ENCODE results near the gene WASF2.

The WASF2 gene

DNA sequence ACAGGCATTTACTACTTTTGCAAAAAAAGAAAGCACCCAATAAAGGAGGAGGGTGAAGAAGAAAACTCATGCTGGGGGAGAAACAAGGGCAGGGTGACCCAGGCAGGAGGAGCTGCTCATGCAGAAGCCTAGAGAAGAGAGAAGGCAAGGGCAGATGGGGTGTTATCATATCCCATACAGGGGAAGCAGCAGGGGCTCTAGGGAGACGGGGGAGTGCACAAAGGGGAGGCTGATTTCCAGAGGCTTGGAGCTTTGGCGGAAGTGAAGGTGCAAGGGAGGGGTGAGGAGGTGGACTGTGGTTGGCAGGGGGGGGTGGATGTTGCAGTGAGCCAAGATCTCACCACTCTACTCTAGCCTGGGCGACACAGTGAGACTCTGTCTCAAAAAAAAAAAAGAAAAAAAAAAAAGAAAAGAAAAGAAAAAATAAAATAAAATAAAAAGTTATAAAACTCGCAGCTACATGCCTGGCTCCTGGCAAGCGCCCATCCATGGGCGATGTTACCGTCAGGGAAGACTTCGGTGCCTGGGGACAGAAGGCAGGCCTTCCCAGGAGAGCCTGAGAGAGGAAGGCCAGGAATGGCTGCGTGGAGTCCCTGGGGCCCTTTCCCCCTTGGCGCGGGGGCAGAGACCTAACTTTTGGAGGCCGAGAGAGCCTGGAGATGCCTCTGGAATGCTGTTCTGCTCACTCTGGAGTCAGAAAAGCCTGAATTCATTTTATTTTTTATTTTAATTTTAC lies 112.0 kb downstream of the WASF2 start:
- DNase-seq (ENCODE audit: low read depth in 2 of 2): no peak

DNA sequence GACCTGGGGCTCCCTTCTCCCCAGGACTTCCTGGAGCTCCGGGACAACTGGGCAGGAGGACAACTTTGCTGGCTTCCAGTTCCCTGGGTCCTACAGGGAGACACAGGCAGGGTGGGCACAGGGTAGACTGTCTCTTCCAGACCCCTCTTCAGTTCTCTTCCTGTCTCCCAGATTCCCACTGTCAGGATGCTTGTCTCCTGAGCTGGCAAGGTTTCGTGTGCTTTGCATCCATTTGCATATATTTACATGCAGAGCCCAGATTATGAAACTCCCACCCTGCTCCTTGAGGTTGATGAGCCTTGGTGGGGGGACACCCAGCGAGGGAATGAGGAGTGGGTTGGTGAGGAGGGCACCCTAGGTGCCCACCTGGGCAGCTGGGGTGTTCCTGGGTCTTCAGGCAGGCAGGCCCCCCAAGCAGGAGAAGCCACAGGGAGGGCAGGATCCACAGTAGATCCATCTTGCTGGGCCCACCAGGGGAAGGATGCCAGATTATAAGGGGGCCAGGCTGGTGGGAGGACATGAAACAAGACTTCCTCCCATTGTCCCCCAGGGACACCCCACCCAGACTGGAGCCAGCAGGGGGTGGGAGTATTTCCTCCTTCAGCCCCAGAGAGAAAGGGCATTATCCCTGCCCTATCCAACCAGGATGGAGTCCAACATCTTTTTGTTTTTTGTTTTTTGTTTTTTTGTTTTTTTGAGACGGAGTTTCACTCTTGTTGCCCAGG lies 115.4 kb downstream of the WASF2 start, which contains the start of gene FCN3:
FCN3 (minus strand) TSS at position 463 of the 725 bp plus-strand sequence; CDS start at position 457, 6 bp downstream.
- DNase-seq (ENCODE audit: low read depth in 2 of 2): no peak

DNA sequence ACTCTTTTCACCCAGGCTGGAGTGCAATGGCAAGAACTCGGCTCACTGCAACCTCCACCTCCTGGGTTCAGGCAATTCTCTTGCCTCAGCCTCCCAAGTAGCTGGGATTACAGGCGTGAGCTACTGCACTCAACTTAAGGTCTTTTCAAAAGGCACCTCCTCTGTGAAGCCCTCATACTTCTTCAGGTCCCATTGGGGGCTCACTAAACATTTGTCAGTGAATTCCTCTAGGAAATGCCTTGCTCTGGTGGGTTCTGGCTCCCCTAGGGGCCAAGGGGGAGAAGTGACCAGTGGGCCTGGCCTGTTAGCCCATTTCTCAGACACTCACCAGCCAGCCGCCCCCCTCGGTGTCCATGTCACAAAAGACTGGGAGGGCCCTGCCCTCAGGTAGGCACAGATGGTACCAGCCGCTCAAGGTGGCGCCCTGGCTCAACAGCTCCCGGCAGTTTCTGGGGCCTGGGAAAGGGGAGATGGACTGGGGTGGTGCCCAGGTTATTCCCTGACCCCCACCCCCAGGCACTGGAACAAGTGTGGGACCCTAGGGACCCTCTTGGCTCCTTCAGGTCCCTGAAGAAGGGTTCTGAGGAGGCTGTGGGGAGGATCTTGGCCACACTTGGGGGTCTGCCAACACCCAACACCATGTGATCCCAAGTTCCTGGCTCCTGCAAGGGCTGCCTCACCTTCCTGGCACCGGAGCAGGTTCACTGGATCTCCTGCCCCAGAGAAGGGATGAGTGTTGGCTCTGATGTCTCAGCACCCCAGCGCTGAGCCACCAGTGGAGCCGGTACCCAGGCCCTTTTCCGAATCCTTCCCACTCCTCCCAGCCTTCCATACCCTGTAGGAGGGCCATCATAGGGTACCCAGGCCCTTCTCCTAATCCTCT lies 116.9 kb downstream of the WASF2 start:
- DNase-seq (ENCODE audit: low read depth in 2 of 2): no peak

DNA sequence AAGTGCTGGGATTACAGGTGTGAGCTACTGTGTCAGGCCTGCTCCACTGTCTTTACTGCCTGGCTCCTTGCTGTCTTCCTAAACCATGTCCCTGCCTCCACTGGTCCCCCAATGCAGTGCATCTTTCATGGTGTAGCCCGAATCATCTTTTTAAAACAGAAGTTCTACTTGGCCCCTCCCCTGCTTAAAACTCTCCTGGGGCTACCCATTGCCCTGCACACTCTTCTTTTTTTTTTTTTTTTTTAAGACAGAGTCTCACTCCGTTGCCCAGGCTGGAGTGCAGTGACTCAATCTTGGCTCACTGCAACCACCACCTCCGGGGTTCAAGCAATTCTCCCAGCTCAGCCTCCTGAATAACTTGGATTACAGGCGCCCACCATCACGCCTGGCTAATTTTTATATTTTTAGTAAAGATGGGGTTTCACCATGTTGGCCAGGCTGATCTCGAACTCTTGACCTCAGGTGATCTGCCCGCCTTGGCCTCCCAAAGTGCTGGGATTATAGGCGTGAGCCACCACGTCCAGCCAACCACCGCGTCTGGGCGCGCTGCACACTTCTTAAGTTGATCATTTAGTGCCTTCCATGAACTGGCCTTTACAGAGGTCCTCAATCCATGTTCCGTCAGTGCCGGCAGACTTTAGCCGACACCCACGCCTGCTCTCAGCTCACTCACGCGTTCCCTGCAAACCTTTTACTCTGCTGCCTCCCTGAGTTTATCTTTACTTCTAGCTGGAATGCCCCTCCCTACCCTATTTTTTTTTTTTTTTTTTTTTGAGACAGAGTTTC lies 117.8 kb downstream of the WASF2 start:
- DNase-seq (ENCODE audit: low read depth in 2 of 2): no peak

DNA sequence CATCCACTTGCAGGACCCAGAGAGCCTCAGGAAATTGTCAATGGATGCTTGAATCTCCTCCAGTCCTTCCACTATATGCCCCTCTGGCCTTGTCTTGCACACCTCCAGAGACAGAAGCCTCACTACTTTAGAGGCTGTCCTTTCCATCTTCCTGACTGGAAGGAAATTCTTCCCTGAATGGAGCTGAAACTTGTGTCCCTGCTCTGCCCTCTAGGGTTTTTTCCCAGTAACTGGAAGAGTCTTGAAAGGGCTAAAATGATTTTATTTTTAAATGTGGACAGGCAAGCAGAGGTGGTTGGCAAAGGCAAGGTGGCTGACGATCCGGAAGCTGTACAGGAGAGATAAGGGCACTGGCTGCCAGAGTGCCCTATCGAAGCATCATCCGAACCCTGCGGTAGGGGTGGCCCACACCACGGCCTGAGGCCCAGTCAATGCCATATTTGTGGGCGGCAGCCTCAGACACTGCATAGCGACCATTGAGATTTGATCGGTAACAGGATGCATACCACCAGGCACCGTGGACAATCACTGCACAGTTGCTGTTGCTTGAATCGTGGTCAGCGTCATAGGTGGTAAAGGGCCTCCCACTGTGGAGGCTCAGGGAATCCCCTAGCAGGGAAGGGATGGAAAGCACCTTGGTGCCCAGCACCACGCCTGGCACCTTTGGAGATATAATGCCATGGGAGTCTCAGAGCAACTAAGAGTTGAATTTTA lies 120.9 kb downstream of the WASF2 start:
- DNase-seq (ENCODE audit: low read depth in 2 of 2): no peak

DNA sequence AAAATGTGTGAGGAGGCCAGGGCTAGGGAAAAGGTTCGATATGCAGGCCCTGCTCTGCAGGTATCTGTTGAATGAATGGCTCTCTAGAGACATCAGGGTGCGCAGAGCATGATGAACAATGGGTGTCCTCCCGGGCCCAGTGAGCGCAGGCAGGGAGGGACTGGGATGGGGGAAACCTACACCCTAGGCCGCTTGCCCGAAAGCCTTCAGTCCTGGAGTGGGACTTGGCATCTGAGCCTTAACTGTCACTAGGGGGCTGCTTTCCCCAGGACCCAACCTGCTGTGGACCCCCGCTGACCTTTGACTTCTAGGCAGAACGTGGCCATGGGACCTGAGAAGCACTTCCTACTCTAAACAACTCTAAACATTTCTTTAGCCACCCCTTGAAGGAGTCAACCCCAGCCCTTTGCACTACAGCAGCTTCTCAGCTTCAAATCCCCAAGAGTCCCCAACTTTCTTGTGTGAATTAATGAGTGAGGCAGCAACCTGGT lies 122.8 kb downstream of the WASF2 start:
- DNase-seq (ENCODE audit: low read depth in 2 of 2): no peak

DNA sequence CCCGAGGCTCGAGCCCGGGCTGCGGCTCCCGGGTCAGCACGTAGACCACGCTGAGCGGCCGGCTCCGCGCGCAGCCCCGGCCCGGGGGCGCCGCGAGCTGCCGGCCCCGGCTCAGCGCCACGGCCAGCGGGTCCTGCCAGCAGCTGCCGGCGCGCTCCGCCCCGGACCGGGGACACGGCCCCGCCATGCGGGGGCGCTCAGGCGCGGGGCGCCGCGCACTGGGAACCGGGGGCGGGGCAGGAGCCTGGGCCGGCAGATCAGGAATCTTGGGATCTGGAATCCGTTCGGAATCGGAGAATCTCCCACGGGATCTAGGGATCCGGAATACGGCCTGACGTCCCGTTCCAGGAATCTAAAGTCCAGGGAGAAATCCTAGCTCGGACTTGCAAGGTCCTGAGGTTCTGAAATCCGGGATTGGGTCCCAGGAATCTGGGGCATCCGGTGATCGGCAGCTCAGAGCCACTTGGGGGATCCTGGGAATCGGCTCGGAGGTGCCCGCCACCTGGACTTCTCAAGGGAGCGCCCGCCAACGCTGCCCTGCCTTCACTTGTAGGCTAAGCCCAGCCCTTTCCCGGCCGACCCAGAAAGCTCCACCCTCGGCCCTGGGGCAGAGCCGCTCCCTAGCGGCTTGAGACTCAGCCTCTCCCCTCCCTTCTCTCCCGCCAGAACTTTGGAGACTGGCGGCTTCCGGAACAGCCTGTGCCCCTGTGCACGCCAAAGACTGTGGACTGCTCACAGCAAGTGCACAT lies 123.4 kb downstream of the WASF2 start, which contains the start of gene MAP3K6:
MAP3K6 (minus strand) TSS at position 551 of the 749 bp plus-strand sequence; CDS start at position 187, 364 bp downstream.
- no peak for DNase-seq (ENCODE audit: low read depth in 2 of 2)

DNA sequence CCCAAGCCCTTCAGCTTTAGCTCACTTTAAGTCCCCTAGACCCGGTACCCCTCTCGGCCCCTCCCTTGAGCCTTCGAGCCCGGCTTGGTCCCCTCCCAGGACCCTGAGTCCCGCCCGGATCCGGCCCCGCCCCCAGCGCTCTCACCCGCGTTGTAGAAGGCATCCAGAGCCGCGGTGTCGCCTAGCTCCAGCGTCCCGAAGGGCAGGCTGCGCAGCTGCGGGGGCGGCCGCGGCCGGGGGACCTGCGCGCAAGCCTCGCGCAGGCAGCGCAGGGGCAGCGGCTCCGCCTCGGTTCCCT lies 123.9 kb downstream of the WASF2 start:
- DNase-seq (ENCODE audit: low read depth in 2 of 2): peak in 1 of 2 donors; percentile 47

DNA sequence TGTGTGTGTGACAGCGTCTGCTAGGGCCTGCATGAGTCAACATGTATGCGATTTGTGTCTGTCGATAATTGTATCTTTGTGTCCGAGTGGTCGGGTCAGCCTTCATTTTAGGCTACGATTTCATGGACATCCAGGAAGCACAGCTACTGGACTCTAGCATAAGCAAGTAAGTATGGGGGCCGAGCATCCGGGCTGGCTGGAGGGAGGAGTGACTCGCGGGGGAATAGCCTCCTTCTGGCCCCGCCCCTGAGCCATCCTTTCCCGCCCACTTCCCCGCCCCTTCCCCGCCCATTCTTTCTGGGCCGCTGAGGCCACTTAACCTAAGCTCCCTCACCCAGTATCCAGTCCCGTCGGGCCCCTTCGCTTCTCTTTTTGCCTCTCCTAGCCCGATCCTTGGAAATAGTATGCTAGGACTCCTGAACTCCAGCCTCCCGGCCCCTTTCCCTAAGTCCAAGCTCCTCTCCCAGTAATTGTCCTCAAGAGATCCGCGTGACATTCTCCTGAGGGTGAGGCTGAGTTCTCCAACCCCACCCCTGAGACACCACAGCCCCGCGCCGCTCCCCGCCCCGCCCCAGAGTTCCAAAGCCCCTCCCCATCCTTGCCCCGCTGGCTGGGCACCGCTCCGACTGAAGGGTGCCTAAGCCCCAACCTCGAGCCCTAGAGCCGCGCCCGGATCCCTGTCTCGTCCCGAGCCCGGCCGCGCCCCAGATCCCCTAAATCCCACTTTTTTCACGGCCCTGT lies 124.4 kb downstream of the WASF2 start:
- peak in 1 of 2 donors; percentile 63 for DNase-seq (ENCODE audit: low read depth in 2 of 2)

DNA sequence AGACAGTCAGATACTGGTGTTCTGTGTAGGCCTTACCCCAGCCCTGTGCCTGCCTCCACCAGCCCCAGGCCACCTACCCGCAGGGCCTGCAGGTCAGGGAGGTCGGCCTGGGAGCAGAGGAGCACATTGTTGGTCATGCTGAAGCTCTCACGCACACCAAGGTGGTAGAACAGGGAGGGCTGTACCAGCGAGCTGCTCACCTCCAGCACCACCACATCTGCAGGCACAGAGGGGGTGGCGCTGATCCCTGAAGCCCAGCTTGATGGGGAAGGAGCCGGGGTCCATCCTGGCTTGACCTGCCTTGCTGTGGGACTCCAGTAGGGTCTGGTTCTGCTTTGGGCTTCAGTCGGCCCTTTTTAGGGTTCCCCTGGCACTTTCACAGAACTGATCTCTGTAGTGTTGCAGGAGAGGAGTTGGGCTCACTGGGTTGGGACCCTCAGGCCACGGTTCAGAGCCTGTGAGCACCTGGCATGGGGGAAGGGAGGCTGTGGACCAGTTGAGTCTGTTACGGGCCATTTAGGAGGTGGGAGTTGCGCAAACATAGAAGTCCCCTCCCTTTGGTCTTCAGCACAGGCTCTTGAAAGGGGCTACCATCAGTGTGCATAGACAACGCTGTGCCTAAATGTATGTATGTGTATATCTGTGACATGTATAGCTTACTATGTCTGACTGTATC lies 125.1 kb downstream of the WASF2 start:
- no peak for DNase-seq (ENCODE audit: low read depth in 2 of 2)

DNA sequence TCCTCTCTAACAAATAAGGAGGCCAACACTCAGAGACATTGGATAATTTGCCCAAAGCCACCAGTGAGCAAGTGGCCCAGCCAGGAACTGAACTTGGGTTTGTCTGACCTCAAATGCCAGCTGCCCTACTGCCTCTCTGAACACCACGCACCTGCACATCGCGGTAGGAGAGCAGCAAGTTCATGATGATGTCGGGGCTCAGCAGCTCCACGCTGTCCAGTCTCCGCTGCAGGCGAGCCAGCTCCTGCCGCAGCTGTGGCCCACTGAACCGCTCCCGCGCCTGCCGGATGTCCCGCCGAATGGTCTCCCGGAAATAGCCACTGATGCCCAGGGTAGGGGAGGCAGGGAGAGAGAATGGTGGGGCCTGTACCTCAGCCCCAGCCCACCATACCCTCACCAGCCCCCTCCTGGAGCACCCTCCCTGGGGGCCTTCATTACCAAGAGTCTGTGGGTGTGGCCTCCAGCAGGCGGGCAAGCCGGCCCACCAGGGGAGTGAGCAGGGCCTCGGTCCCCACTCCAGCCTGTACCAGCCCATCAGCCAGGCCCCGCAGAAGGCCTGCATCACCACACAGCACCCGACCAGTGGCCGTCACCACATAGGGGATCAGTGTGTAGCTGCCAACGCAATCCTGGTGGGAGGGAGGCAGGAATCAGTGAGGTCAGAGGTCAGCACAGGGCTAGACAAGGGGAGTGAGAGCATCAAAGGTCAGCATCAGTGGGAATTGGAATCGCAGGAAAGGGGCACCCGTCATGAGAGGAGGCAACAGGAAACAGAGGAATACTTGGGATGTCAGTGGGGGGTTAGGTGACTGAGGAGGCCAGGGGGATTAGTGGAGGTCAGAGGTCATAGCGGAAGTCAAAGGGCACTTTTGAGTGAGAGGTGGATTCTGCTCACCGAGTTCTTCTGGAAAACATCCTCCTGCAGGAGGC lies 125.9 kb downstream of the WASF2 start:
- DNase-seq (ENCODE audit: low read depth in 2 of 2): no peak

DNA sequence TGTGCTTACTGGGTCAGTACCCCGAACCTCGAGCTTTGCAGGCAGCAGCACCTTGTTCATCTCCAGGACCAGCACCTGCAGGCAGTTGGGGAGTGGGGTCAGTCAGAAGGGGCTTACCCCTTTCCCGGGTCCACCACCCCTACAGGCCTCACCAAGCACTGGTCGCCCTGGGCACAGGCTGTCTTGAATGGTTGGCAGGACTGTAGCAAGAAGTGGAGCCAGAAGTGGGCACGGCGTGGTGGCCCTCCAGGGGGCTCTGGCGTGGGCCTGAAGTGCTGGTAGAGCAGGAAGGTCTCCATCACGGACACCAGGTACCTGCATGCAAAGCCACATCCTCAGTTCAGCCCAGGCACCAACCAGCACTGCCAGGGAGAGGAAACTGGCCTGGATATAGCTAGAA lies 128.4 kb downstream of the WASF2 start:
- DNase-seq (ENCODE audit: low read depth in 2 of 2): no peak

DNA sequence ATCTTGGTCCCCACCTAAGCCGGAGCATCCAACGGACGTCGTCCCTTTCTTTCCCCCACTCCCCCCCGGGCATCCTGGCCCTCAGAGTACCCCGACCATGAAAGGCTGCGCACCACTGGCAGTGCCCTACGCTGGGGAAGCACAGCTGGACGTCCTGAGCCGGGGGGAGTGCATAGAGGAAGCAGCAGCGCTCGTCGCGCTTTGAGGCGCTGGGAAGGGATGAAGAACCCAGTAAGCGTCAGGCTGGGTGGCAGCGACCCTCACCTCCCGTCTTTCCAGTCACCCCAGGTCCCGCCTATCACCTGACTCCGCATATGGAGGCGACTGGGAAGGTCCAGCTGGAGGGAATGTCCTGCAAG lies 128.9 kb downstream of the WASF2 start:
- DNase-seq (ENCODE audit: low read depth in 2 of 2): no peak

DNA sequence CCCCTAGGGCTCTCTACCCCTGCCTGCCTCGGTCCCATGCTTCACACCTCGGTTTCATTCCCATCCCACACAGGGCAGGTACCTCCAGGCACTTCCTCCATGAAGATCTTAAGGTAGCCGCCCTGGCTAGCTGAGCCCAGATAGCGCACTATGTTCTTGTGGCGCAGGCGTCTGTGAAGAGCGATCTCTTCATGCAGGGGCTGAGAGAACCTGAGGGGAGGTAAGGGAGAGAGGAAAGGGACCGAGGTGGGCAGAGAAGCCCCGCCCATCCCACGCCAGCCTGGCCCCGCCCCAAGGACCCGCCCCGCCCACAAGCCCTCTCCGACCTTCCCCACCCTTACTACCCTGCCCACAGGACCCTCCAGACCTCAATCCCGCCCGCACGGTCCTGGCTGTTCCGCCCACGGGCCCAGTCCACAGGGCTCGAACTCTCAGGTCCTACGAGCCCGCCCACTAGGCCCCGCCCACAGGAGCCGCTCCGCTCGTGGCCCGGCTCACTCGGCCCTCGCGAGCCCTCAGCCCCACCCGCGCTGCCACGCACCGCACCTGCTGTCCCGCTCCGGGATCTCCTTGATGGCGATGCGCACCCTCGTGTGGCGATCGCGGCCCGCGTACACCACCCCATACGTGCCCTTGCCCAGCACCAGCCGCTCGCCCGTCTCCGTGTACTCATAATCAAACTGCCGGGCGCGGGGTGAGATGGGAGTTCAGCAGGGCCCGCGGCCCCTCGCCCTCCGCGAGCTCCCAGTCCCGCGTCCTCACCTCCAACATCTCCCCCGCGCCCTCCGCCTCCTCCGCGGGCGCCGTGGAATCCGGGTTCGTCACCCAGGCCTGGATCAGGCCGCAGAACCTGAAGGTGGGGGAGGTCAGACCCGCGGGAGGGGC lies 129.6 kb downstream of the WASF2 start:
- no peak for DNase-seq (ENCODE audit: low read depth in 2 of 2)

DNA sequence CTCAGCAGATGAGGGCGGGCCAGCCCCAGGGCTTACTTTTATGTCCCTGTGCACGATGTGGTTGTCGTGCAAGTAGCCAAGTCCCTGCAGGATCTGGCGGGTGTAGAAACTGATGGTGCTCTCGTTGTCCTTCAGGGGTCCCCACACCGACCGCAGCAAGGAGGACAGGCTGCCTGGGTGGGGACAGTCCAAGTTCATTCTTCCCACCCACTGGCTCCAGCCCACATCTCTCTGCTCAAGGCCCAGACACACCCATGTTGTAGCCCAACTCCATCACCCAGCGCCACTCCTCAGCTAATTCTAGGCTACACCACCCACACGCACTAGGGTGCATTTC lies 130.2 kb downstream of the WASF2 start:
- DNase-seq (ENCODE audit: low read depth in 2 of 2): no peak

DNA sequence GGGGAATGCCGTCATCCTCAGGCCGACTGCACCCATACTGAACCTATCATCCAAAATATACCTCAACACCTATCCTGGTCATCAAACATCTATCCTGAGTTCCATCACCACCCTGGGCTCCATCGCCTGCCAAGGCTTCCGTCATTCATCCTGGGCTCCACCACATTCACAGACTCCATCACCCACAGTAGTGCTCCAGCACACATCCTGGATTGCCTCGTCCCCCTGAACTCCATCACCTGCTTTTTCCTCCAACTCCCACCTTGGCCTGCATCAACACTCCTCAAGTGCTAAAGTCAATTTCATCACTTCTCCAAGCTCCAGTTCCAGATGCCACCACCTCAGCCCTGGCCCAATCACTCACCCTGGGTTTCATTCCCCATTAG lies 131.0 kb downstream of the WASF2 start:
- DNase-seq (ENCODE audit: low read depth in 2 of 2): no peak

Data from stimulated activated CD4-positive, alpha-beta T cell treated with anti-CD3 and anti-CD28 coated beads, Interleukin-1b, Interleukin-23, amount 100 ng/mL, for 1 hour (primary cell).